Colonic mucosa (tissue), 4 donors: Measurements from ENCODE around the gene CAPZB. TPM values are rescaled to one million over a fixed set of nuclear protein-coding genes. Genes with fewer than 3 reads are reported as not detected.

Experiments used
- DNase-seq: peaks from one replicate; pipeline ENCODE4 v3.0.0-alpha.2; 2020
- H3K27ac ChIP-seq: fragments of 200-600 bp; one replicate; pipeline ENCODE4 v1.8.0; 2021
- H3K27me3 ChIP-seq: fragments of 200-600 bp; one replicate; pipeline ENCODE4 v1.8.0; 2021
- H3K36me3 ChIP-seq: fragments of 200-600 bp; one replicate; pipeline ENCODE4 v1.8.0; 2021
- H3K4me1 ChIP-seq: fragments of 200-600 bp; one replicate; pipeline ENCODE4 v1.8.0; 2021; ENCODE audit warnings: mild to moderate bottlenecking
- H3K4me3 ChIP-seq: fragments of 200-600 bp; one replicate; pipeline ENCODE4 v1.8.0; 2021
- H3K9ac ChIP-seq, 2 donors: one replicate each; pipeline ENCODE4 v1.7.0; 2013; ENCODE audit warnings: control low read depth in 2 of 2, low read depth in 2 of 2, low read length in 2 of 2
- H3K9me3 ChIP-seq: fragments of 200-600 bp; one replicate; pipeline ENCODE4 v1.8.0; 2021
- CTCF ChIP-seq: fragments of 200-600 bp; IDR thresholded peaks from one replicate; pipeline ENCODE4 v1.8.0; 2022; ENCODE audit warnings: antibody characterized with exemption, mild to moderate bottlenecking
- intact Hi-C: fragments of 100-400 bp; cut with DNase I; formaldehyde crosslinking; loops from one replicate; pipeline ENCODE4 v1.14.1; 2022
- total RNA-seq, 2 donors: library from RNA; stranded (reverse); fragmentation: NEBNext Ultra II Directional in 1 of 2; extraction: Animal tissue kit (Norgen Biotek cat#: 25700) in 1 of 2; gene quantifications; one replicate each; pipeline ENCODE4 v1.2.1, GENCODE V29; 2021
- donor health status: healthy.
- donor health status: DM: no; HTN: no; CAD: no.
- donor health status: DM: no; HTN: no; CAD: no.

CAPZB gene
- total RNA-seq, 2 donors from 2014 or later = 397 to 407 TPM

DNA sequence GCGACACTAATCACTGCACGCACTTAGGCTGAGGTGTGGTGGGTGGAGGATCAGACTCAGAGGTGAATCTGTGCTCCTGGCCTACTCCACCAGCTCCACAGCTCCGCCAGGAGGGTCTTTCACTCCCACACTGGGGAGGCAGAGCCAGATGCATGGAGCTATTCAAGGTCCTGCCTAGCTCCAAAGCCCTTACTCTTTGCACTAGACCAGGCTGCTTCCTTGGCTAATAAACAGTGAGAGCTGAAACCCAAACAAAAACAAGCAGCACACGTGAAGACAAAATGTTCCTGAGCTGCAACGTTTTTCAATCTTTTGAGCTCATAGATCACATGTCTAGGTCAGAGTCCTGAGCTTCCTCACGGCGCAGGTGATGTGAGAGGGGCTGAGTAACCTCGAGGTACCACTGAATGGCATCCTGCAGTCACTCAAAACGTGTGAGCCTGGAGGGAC is 19.2 kb downstream of the CAPZB start:
- Histone ChIP-seq H3K9ac (no peak overlapping the region), H3K36me3 (no peaks in the 10 kb centered on the region), H3K27me3 (no peaks in the 10 kb centered on the region), H3K4me1 (peaks cover 50% of the 10 kb centered on the region), H3K27ac (no peak overlapping the region), H3K9me3 (no peaks in the 10 kb centered on the region), H3K4me3 (no peak overlapping the region)
- TF ChIP-seq CTCF = no peak
- intact Hi-C loops = no loop called here
- no peak for DNase-seq

- Histone ChIP-seq H3K9me3 (no peaks in the 10 kb centered on the region), H3K27me3 (no peaks in the 10 kb centered on the region), H3K4me1 (peaks cover 53% of the 10 kb centered on the region), H3K9ac (no peak overlapping the region), H3K36me3 (no peaks in the 10 kb centered on the region), H3K4me3 (no peak overlapping the region), H3K27ac (no peak overlapping the region)
- no peak for DNase-seq
- intact Hi-C loops = no loop called here
- TF ChIP-seq CTCF = no peak
These were observed 19.7 kb downstream of the CAPZB start for GRCh38 chr1:19465650-19466049.

DNA sequence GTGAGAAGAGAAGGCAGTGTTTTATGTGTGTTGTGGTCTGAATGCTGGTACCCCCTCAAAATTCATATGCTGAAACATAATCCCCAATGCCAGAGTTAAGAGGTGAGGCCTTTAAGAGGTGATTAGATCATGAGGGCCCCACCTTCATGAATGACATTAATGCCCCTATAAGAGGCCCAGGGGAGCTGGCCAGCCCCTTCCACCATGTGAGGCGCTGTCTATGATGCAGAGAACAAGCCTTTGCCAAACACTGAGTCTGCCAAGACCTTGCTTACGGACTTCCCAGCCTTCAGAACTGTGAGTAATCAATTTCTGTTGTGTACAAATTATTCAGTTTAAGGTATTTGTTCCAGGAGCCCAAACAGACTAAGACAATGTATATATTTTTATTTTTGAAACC is 20.2 kb downstream of the CAPZB start:
- Histone ChIP-seq H3K9me3 (no peaks in the 10 kb centered on the region), H3K4me1 (peaks cover 48% of the 10 kb centered on the region), H3K4me3 (no peak overlapping the region), H3K36me3 (no peaks in the 10 kb centered on the region), H3K9ac (peak overlapping the region in 1 of 2 donors; percentile 19), H3K27me3 (no peaks in the 10 kb centered on the region), H3K27ac (no peak overlapping the region)
- intact Hi-C loops = no loop called here
- no peak for TF ChIP-seq CTCF
- DNase-seq = no peak

- TF ChIP-seq CTCF = no peak
- no peak overlapping the region for H3K27ac ChIP-seq
- no peaks in the 10 kb centered on the region for H3K9me3 ChIP-seq
- H3K36me3 ChIP-seq = no peaks in the 10 kb centered on the region
- peaks cover 45% of the 10 kb centered on the region for H3K4me1 ChIP-seq
- H3K27me3 ChIP-seq = no peaks in the 10 kb centered on the region
- peak overlapping the region in 1 of 2 donors; percentile 19 for H3K9ac ChIP-seq
- no peak for DNase-seq
- intact Hi-C loops = no loop called here
- H3K4me3 ChIP-seq = no peak overlapping the region
These were observed 20.6 kb downstream of the CAPZB start for GRCh38 chr1:19464696-19465095.

- no peak for DNase-seq
- H3K27me3 ChIP-seq = no peaks in the 10 kb centered on the region
- intact Hi-C loops = no loop called here
- H3K9ac ChIP-seq = peak overlapping the region in 1 of 2 donors; percentile 71
- peak overlapping the region; percentile 41 for H3K27ac ChIP-seq
- no peak for TF ChIP-seq CTCF
- no peak overlapping the region for H3K4me3 ChIP-seq
- no peaks in the 10 kb centered on the region for H3K36me3 ChIP-seq
- H3K4me1 ChIP-seq = peaks cover 46% of the 10 kb centered on the region
- no peaks in the 10 kb centered on the region for H3K9me3 ChIP-seq
These were observed 21.9 kb downstream of the CAPZB start for GRCh38 chr1:19463504-19463803.
